GM12878 (cell line): ENCODE results near the gene C2orf69.

Experiments
- CBX5 ChIP-seq: sonication (generic); IDR thresholded peaks from 2 replicates; pipeline ENCODE4 v1.6.1; 2016; ENCODE audit warnings: low read depth, moderate library complexity, mild to moderate bottlenecking, inconsistent platforms
- PAX8 ChIP-seq: fragments of 450-650 bp; IDR thresholded peaks from 2 replicates; pipeline ENCODE4 v1.6.1; 2017; ENCODE audit warnings: mild to moderate bottlenecking, moderate library complexity
- YY1 ChIP-seq: IDR thresholded peaks from 2 replicates; pipeline ENCODE4 v1.6.1; 2011; ENCODE audit warnings: low read depth, mild to moderate bottlenecking, low read length

DNA sequence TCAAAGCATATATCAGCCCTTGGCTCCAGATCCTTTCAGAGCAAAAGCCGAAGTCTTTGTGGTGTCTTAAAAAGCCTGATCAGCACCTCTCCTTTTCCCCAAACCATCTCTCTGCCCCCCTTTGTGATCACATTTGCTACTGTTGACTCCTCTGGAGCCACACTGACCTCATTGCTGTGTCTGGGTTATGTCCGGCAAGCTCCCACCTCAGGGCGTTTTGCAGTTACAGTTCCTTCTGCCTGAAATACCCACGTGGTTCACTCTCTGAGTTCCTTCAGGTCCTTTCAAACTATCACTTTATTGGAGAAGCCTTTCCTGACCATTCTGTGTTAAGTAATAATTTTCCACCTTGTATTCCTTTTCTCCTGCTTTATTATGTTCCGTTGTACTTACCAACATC is 11.8 kb downstream of the C2orf69 start:
- TF ChIP-seq PAX8 = no peak
- no peak for TF ChIP-seq CBX5
- no peak for TF ChIP-seq YY1
